ENCODE measurements around the gene AFG1L.
A peak's percentile ranks its signal among the peaks of the same experiment; 100 is the strongest.
"Not testable (repeated sequence)": the region's sequence is repeated elsewhere in the genome, so short reads cannot be mapped to it uniquely, and the experiment has no call there.

The AFG1L gene

GRCh38 chr6:108523697-108524096, 228.8 kb downstream of the AFG1L start:
- DNase-seq (ENCODE audit: low read depth) = no peak

GRCh38 chr6:108524528-108525248, 229.8 kb downstream of the AFG1L start:
- no peak for DNase-seq (ENCODE audit: low read depth)

- no peak for DNase-seq (ENCODE audit: low read depth)
Measured at GRCh38 chr6:108526739-108527174, 231.9 kb downstream of the AFG1L start.

GRCh38 chr6:108528878-108529277, 234.0 kb downstream of the AFG1L start:
- no peak for DNase-seq (ENCODE audit: low read depth)

GRCh38 chr6:108531332-108531731, 236.5 kb downstream of the AFG1L start:
- no peak for DNase-seq (ENCODE audit: low read depth)

- no peak for DNase-seq (ENCODE audit: low read depth)
Measured at GRCh38 chr6:108535114-108535742, 240.4 kb downstream of the AFG1L start.

- DNase-seq (ENCODE audit: low read depth) = not testable (repeated sequence)
Measured at GRCh38 chr6:108535920-108536535, 241.2 kb downstream of the AFG1L start.

GRCh38 chr6:108541843-108542759, 247.2 kb downstream of the AFG1L start:
- peak; percentile 42 for DNase-seq (ENCODE audit: low read depth)

GRCh38 chr6:108543175-108543940, 248.5 kb downstream of the AFG1L start:
- no peak for DNase-seq (ENCODE audit: low read depth)

- DNase-seq (ENCODE audit: low read depth) = no peak
Measured at GRCh38 chr6:108544606-108545005, 249.8 kb downstream of the AFG1L start.

GRCh38 chr6:108546079-108547049, 251.5 kb downstream of the AFG1L start:
- DNase-seq (ENCODE audit: low read depth) = no peak

- no peak for DNase-seq (ENCODE audit: low read depth)
Measured at GRCh38 chr6:108549241-108549640, 254.4 kb downstream of the AFG1L start.

- DNase-seq (ENCODE audit: low read depth) = no peak
Measured at GRCh38 chr6:108549741-108550140, 254.9 kb downstream of the AFG1L start.

GRCh38 chr6:108550256-108550655, 255.4 kb downstream of the AFG1L start:
- DNase-seq (ENCODE audit: low read depth) = no peak

GRCh38 chr6:108555399-108556052, 260.7 kb downstream of the AFG1L start:
- no peak for DNase-seq (ENCODE audit: low read depth)

- no peak for DNase-seq (ENCODE audit: low read depth)
Measured at GRCh38 chr6:108556250-108556649, 261.4 kb downstream of the AFG1L start.

- DNase-seq (ENCODE audit: low read depth) = no peak
Measured at GRCh38 chr6:108556866-108557493, 262.1 kb downstream of the AFG1L start.

GRCh38 chr6:108557494-108558371, 262.9 kb downstream of the AFG1L start:
- peak; percentile 78 for DNase-seq (ENCODE audit: low read depth)

Data from activated T-helper 1 cell treated with Interleukin-2 at 50 U/mL for 16 hours (primary cell).